K562 (cell line): ENCODE measurements around the gene SIRT7.

Source experiments
- CBFB ChIP-seq: sonication (generic); formaldehyde crosslinking; IDR thresholded peaks from 2 replicates; pipeline ENCODE4 v1.4.0; 2020; ENCODE audit warnings: mild to moderate bottlenecking, missing genetic modification reagents
- CTCF ChIP-seq, 3 experiments: IDR thresholded peaks in 2 of 3; conservative IDR thresholded peaks in 1 of 3; 2 replicates each; pipeline ENCODE4 v1.5.1; 2011 to 2012; ENCODE audit warnings: low read length in 3 of 3, mild to moderate bottlenecking in 3 of 3, control low read depth in 2 of 3, improper control_type of control experiment in 1 of 3, inconsistent platforms in 1 of 3, low read depth in 1 of 3, mixed read lengths in 1 of 3, moderate library complexity in 1 of 3; ENCODE audit not compliant: insufficient read depth in 2 of 3
- ELF1 ChIP-seq: fragments of 200-800 bp; sonication (Bioruptor generic); IDR thresholded peaks from 2 replicates; pipeline ENCODE4 v1.6.1; 2016; ENCODE audit warnings: missing genetic modification characterization, missing compliant biosample characterization
- FOXM1 ChIP-seq, 2 experiments: fragments of 450-650 bp in 1 of 2; sonication (generic) in 1 of 2; formaldehyde crosslinking in 1 of 2; IDR thresholded peaks; 2 replicates each; pipeline versions ENCODE4 v1.6.1 to v1.9.0; 2017 to 2022; ENCODE audit warnings: low read depth in 2 of 2, mild to moderate bottlenecking in 2 of 2, missing genetic modification reagents in 1 of 2, moderate library complexity in 1 of 2
- JUN ChIP-seq, 2 experiments: sonication (generic) in 1 of 2; formaldehyde crosslinking in 1 of 2; IDR thresholded peaks; 2 replicates each; pipeline versions ENCODE4 v1.6.1 to v1.8.0; 2012 to 2022; ENCODE audit warnings: borderline replicate concordance in 2 of 2, mild to moderate bottlenecking in 2 of 2, improper control_type of control experiment in 1 of 2, low read depth in 1 of 2, low read length in 1 of 2, missing genetic modification reagents in 1 of 2
- POLR2A ChIP-seq: fragments of 450-650 bp; conservative IDR thresholded peaks from 2 replicates; pipeline ENCODE4 v1.6.1; 2016
- RBM34 ChIP-seq: fragments of 200-400 bp; formaldehyde crosslinking; IDR thresholded peaks from 2 replicates; pipeline ENCODE4 v1.6.1; 2018; ENCODE audit warnings: low read length, borderline replicate concordance; ENCODE audit not compliant: insufficient read depth
- RNF2 ChIP-seq: sonication (generic); IDR thresholded peaks from 2 replicates; pipeline ENCODE4 v1.6.1; 2016
- TRIM24 ChIP-seq, 2 experiments: fragments of 450-650 bp; IDR thresholded peaks; 2 replicates each; pipeline ENCODE4 v1.6.1; 2016
- USF1 ChIP-seq: sonication (generic); formaldehyde crosslinking; IDR thresholded peaks from 2 replicates; pipeline ENCODE4 v1.9.0; 2022; ENCODE audit warnings: mild to moderate bottlenecking, missing genetic modification reagents
- ZNF217 ChIP-seq: sonication (generic); formaldehyde crosslinking; IDR thresholded peaks from 2 replicates; pipeline ENCODE4 v1.8.0; 2022; ENCODE audit warnings: mild to moderate bottlenecking, missing genetic modification reagents
- TF ChIP-seq, protein P1 (sequence below): fragments of 200-600 bp; sonication (generic); IDR thresholded peaks from one replicate; pipeline ENCODE4 v1.6.1; 2012; ENCODE audit warnings: mild to moderate bottlenecking, low read depth, low read length, inconsistent platforms
- TF ChIP-seq, protein P2 (sequence below), 2 experiments: IDR thresholded peaks; 2 replicates each; pipeline ENCODE4 v1.6.1; 2012; ENCODE audit warnings: improper control_type of control experiment in 2 of 2, low read depth in 2 of 2, low read length in 2 of 2, borderline replicate concordance in 1 of 2
- TF ChIP-seq, protein P3 (sequence below): IDR thresholded peaks from 3 replicates; pipeline ENCODE4 v1.6.1; 2011; ENCODE audit warnings: borderline replicate concordance, mild to moderate bottlenecking; ENCODE audit not compliant: insufficient read length, insufficient read depth

- TF ChIP-seq CTCF (IDR thresholded peaks at IDR 0.05 in 2 of 3, conservative IDR thresholded peaks at IDR 0.05 in 1 of 3; ENCODE audit: insufficient read depth in 2 of 3, low read depth in 1 of 3, low read length in 3 of 3) (no peak), CBFB (CRISPR knock-in tag) (no peak), POLR2A (no peak), JUN (IDR thresholded peaks at IDR 0.05; ENCODE audit: borderline replicate concordance, low read depth, low read length) (no peak), JUN (CRISPR knock-in tag; IDR thresholded peaks at IDR 0.05; ENCODE audit: borderline replicate concordance) (no peak), USF1 (CRISPR knock-in tag) (no peak), RNF2 (no peak), FOXM1 (IDR thresholded peaks at IDR 0.05; ENCODE audit: low read depth) (no peak), FOXM1 (CRISPR knock-in tag; IDR thresholded peaks at IDR 0.05; ENCODE audit: low read depth) (no peak), TRIM24 (IDR thresholded peaks at IDR 0.05) (no peak), ZNF217 (CRISPR knock-in tag) (no peak), RBM34 (no peak), ELF1 (tag) (no peak)
- TF ChIP-seq, protein P1, sequence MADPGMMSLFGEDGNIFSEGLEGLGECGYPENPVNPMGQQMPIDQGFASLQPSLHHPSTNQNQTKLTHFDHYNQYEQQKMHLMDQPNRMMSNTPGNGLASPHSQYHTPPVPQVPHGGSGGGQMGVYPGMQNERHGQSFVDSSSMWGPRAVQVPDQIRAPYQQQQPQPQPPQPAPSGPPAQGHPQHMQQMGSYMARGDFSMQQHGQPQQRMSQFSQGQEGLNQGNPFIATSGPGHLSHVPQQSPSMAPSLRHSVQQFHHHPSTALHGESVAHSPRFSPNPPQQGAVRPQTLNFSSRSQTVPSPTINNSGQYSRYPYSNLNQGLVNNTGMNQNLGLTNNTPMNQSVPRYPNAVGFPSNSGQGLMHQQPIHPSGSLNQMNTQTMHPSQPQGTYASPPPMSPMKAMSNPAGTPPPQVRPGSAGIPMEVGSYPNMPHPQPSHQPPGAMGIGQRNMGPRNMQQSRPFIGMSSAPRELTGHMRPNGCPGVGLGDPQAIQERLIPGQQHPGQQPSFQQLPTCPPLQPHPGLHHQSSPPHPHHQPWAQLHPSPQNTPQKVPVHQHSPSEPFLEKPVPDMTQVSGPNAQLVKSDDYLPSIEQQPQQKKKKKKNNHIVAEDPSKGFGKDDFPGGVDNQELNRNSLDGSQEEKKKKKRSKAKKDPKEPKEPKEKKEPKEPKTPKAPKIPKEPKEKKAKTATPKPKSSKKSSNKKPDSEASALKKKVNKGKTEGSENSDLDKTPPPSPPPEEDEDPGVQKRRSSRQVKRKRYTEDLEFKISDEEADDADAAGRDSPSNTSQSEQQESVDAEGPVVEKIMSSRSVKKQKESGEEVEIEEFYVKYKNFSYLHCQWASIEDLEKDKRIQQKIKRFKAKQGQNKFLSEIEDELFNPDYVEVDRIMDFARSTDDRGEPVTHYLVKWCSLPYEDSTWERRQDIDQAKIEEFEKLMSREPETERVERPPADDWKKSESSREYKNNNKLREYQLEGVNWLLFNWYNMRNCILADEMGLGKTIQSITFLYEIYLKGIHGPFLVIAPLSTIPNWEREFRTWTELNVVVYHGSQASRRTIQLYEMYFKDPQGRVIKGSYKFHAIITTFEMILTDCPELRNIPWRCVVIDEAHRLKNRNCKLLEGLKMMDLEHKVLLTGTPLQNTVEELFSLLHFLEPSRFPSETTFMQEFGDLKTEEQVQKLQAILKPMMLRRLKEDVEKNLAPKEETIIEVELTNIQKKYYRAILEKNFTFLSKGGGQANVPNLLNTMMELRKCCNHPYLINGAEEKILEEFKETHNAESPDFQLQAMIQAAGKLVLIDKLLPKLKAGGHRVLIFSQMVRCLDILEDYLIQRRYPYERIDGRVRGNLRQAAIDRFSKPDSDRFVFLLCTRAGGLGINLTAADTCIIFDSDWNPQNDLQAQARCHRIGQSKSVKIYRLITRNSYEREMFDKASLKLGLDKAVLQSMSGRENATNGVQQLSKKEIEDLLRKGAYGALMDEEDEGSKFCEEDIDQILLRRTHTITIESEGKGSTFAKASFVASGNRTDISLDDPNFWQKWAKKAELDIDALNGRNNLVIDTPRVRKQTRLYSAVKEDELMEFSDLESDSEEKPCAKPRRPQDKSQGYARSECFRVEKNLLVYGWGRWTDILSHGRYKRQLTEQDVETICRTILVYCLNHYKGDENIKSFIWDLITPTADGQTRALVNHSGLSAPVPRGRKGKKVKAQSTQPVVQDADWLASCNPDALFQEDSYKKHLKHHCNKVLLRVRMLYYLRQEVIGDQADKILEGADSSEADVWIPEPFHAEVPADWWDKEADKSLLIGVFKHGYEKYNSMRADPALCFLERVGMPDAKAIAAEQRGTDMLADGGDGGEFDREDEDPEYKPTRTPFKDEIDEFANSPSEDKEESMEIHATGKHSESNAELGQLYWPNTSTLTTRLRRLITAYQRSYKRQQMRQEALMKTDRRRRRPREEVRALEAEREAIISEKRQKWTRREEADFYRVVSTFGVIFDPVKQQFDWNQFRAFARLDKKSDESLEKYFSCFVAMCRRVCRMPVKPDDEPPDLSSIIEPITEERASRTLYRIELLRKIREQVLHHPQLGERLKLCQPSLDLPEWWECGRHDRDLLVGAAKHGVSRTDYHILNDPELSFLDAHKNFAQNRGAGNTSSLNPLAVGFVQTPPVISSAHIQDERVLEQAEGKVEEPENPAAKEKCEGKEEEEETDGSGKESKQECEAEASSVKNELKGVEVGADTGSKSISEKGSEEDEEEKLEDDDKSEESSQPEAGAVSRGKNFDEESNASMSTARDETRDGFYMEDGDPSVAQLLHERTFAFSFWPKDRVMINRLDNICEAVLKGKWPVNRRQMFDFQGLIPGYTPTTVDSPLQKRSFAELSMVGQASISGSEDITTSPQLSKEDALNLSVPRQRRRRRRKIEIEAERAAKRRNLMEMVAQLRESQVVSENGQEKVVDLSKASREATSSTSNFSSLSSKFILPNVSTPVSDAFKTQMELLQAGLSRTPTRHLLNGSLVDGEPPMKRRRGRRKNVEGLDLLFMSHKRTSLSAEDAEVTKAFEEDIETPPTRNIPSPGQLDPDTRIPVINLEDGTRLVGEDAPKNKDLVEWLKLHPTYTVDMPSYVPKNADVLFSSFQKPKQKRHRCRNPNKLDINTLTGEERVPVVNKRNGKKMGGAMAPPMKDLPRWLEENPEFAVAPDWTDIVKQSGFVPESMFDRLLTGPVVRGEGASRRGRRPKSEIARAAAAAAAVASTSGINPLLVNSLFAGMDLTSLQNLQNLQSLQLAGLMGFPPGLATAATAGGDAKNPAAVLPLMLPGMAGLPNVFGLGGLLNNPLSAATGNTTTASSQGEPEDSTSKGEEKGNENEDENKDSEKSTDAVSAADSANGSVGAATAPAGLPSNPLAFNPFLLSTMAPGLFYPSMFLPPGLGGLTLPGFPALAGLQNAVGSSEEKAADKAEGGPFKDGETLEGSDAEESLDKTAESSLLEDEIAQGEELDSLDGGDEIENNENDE: no peak
- TF ChIP-seq, protein P2, sequence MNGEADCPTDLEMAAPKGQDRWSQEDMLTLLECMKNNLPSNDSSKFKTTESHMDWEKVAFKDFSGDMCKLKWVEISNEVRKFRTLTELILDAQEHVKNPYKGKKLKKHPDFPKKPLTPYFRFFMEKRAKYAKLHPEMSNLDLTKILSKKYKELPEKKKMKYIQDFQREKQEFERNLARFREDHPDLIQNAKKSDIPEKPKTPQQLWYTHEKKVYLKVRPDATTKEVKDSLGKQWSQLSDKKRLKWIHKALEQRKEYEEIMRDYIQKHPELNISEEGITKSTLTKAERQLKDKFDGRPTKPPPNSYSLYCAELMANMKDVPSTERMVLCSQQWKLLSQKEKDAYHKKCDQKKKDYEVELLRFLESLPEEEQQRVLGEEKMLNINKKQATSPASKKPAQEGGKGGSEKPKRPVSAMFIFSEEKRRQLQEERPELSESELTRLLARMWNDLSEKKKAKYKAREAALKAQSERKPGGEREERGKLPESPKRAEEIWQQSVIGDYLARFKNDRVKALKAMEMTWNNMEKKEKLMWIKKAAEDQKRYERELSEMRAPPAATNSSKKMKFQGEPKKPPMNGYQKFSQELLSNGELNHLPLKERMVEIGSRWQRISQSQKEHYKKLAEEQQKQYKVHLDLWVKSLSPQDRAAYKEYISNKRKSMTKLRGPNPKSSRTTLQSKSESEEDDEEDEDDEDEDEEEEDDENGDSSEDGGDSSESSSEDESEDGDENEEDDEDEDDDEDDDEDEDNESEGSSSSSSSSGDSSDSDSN (IDR thresholded peaks at IDR 0.05; ENCODE audit: borderline replicate concordance in 1 of 2, low read depth in 2 of 2, low read length in 2 of 2): no peak
- TF ChIP-seq, protein P3, sequence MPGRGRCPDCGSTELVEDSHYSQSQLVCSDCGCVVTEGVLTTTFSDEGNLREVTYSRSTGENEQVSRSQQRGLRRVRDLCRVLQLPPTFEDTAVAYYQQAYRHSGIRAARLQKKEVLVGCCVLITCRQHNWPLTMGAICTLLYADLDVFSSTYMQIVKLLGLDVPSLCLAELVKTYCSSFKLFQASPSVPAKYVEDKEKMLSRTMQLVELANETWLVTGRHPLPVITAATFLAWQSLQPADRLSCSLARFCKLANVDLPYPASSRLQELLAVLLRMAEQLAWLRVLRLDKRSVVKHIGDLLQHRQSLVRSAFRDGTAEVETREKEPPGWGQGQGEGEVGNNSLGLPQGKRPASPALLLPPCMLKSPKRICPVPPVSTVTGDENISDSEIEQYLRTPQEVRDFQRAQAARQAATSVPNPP: no peak
These were observed 13.2 kb upstream of the SIRT7 start for GRCh38 chr17:81931189-81931556.
